IMR-90 (cell line): ENCODE measurements around the gene NOP9. TPM values are rescaled to one million over a fixed set of nuclear protein-coding genes. Genes with fewer than 3 reads are reported as not detected.

Source experiments
- ATAC-seq: fragments of 200-7000 bp; cut with Tn5 transposase; 2 replicates; pipeline ENCODE4 v1.9.1; 2020; ENCODE audit warnings: low read depth, mild to moderate bottlenecking, moderate library complexity
- BruUV-seq: library from RNA; stranded (reverse); fragments of 400-500 nt; replicated peaks from 2 replicates; lab custom pipeline; 2021; lab: Mats Ljungman, UMichigan
- CTCF ChIA-PET: fragments of 300-600 bp; formaldehyde crosslinking; extraction: SDS; loops from one replicate; lab custom pipeline; 2021; ENCODE audit warnings: antibody characterized with exemption; lab: Yijun Ruan, JAX
- POLR2A ChIA-PET: fragments of 300-600 bp; sonication (Branson Sonifier 250); formaldehyde crosslinking; loops from one replicate; lab custom pipeline; 2022; ENCODE audit warnings: antibody characterized with exemption; ENCODE audit not compliant: unreplicated experiment; lab: Charles Lee
- DNase-seq: peaks from one replicate; pipeline ENCODE4 v3.0.0; 2013
- H2AFZ ChIP-seq: replicated peaks from 2 replicates; pipeline ENCODE3; 2013; ENCODE audit warnings: low read length, mild to moderate bottlenecking; ENCODE audit not compliant: poor library complexity
- H2AK5ac ChIP-seq: 2 replicates; pipeline ENCODE4 v1.6.1; 2013; ENCODE audit warnings: low read depth, low read length, inconsistent platforms
- H2AK9ac ChIP-seq: replicated peaks from 2 replicates; pipeline ENCODE3; 2013; ENCODE audit warnings: mild to moderate bottlenecking, low read depth, low read length, moderate library complexity; ENCODE audit not compliant: poor library complexity
- H2BK120ac ChIP-seq: 2 replicates; pipeline ENCODE4 v1.6.1; 2013; ENCODE audit warnings: low read depth, low read length, inconsistent platforms
- H2BK15ac ChIP-seq: 3 replicates; pipeline ENCODE4 v1.6.1; 2013; ENCODE audit warnings: low read depth, low read length, inconsistent platforms
- H2BK20ac ChIP-seq: 2 replicates; pipeline ENCODE4 v1.6.1; 2013; ENCODE audit warnings: low read depth, mild to moderate bottlenecking, inconsistent platforms, low read length, moderate library complexity
- H2BK5ac ChIP-seq: 2 replicates; pipeline ENCODE4 v1.6.1; 2013; ENCODE audit warnings: mild to moderate bottlenecking, low read depth, low read length, inconsistent platforms; ENCODE audit not compliant: poor library complexity, severe bottlenecking
- H3K14ac ChIP-seq: replicated peaks from 2 replicates; pipeline ENCODE4 v1.6.1; 2013; ENCODE audit warnings: low read depth, low read length, inconsistent platforms
- H3K18ac ChIP-seq: 2 replicates; pipeline ENCODE4 v1.6.1; 2013; ENCODE audit warnings: low read depth, low read length, control low read depth
- H3K23ac ChIP-seq: 2 replicates; pipeline ENCODE4 v1.6.1; 2013; ENCODE audit warnings: low read depth, low read length, inconsistent platforms
- H3K27ac ChIP-seq: 2 replicates; pipeline ENCODE4 v1.5.1; 2013; ENCODE audit warnings: mild to moderate bottlenecking, control low read depth, low read length; ENCODE audit not compliant: insufficient read depth
- H3K27me3 ChIP-seq: 2 replicates; pipeline ENCODE4 v1.6.1; 2013; ENCODE audit warnings: low read length; ENCODE audit not compliant: control insufficient read depth, insufficient read depth
- H3K36me3 ChIP-seq: 2 replicates; pipeline ENCODE4 v1.6.1; 2013; ENCODE audit warnings: low read length, mixed read lengths; ENCODE audit not compliant: control insufficient read depth, insufficient read depth
- H3K4ac ChIP-seq: 2 replicates; pipeline ENCODE4 v1.6.1; 2013; ENCODE audit warnings: low read depth, low read length, inconsistent platforms
- H3K4me1 ChIP-seq: 2 replicates; pipeline ENCODE4 v1.6.1; 2013; ENCODE audit warnings: low read length, mixed read lengths; ENCODE audit not compliant: control insufficient read depth, insufficient read depth
- H3K4me2 ChIP-seq: 2 replicates; pipeline ENCODE4 v1.6.1; 2013; ENCODE audit warnings: low read depth, mild to moderate bottlenecking, control low read depth, low read length, moderate library complexity
- H3K4me3 ChIP-seq: 2 replicates; pipeline ENCODE4 v1.5.1; 2013; ENCODE audit warnings: low read depth, mild to moderate bottlenecking, control low read depth, low read length, moderate library complexity; ENCODE audit not compliant: insufficient read depth
- H3K56ac ChIP-seq: 2 replicates; pipeline ENCODE4 v1.6.1; 2013; ENCODE audit warnings: low read length, inconsistent platforms; ENCODE audit not compliant: insufficient read depth; ENCODE audit errors: extremely low read depth
- H3K79me1 ChIP-seq, 2 experiments: 2 replicates each; pipeline ENCODE4 v1.6.1; 2013; ENCODE audit warnings: low read length in 2 of 2, inconsistent platforms in 1 of 2, low read depth in 1 of 2
- H3K9ac ChIP-seq: 2 replicates; pipeline ENCODE4 v1.6.1; 2013; ENCODE audit warnings: low read depth, low read length, control low read depth
- H3K9me1 ChIP-seq: 2 replicates; pipeline ENCODE4 v1.6.1; 2013; ENCODE audit warnings: low read length, inconsistent platforms; ENCODE audit not compliant: insufficient read depth
- H3K9me3 ChIP-seq: 2 replicates; pipeline ENCODE4 v1.6.1; 2013; ENCODE audit warnings: low read length; ENCODE audit not compliant: control insufficient read depth, insufficient read depth
- H4K20me1 ChIP-seq: 2 replicates; pipeline ENCODE4 v1.6.1; 2013; ENCODE audit warnings: low read length, inconsistent platforms; ENCODE audit not compliant: insufficient read depth
- H4K5ac ChIP-seq: 2 replicates; pipeline ENCODE4 v1.6.1; 2013; ENCODE audit warnings: mild to moderate bottlenecking, low read depth, low read length, control low read depth
- H4K8ac ChIP-seq, 2 experiments: 2 replicates each; pipeline ENCODE4 v1.6.1; 2013; ENCODE audit warnings: low read depth in 2 of 2, low read length in 2 of 2, control low read depth in 1 of 2, inconsistent platforms in 1 of 2
- H4K91ac ChIP-seq: 2 replicates; pipeline ENCODE4 v1.6.1; 2013; ENCODE audit warnings: low read depth, low read length, inconsistent platforms; ENCODE audit not compliant: insufficient read depth
- BHLHE40 ChIP-seq: fragments of 150-350 bp; IDR thresholded peaks from 2 replicates; pipeline ENCODE4 v1.6.1; 2016; ENCODE audit warnings: mild to moderate bottlenecking, low read depth, low read length
- CEBPB ChIP-seq: IDR thresholded peaks from 2 replicates; pipeline ENCODE4 v1.6.1; 2012; ENCODE audit warnings: low read depth, low read length, improper control_type of control experiment
- CHD1 ChIP-seq: IDR thresholded peaks from 2 replicates; pipeline ENCODE4 v1.6.1; 2012; ENCODE audit warnings: low read depth, low read length, improper control_type of control experiment
- CTCF ChIP-seq: conservative IDR thresholded peaks from 2 replicates; pipeline ENCODE4 v1.5.1; 2012; ENCODE audit warnings: mild to moderate bottlenecking, low read depth, low read length, improper control_type of control experiment
- ELK1 ChIP-seq: fragments of 150-350 bp; IDR thresholded peaks from 2 replicates; pipeline ENCODE4 v1.6.1; 2016; ENCODE audit warnings: low read depth, mild to moderate bottlenecking, low read length, moderate library complexity, borderline replicate concordance
- FOS ChIP-seq: fragments of 150-350 bp; IDR thresholded peaks from 2 replicates; pipeline ENCODE4 v1.6.1; 2016; ENCODE audit warnings: low read depth, low read length
- NFE2L2 ChIP-seq: fragments of 150-350 bp; IDR thresholded peaks from 2 replicates; pipeline ENCODE4 v1.6.1; 2016; ENCODE audit warnings: low read depth, mild to moderate bottlenecking, low read length
- POLR2A ChIP-seq: IDR thresholded peaks from 2 replicates; pipeline ENCODE4 v1.6.1; 2012; ENCODE audit warnings: mild to moderate bottlenecking, low read depth, low read length
- RCOR1 ChIP-seq: IDR thresholded peaks from 2 replicates; pipeline ENCODE4 v1.6.1; 2012; ENCODE audit warnings: mild to moderate bottlenecking, low read length, improper control_type of control experiment; ENCODE audit not compliant: insufficient replicate concordance
- RFX5 ChIP-seq: IDR thresholded peaks from 2 replicates; pipeline ENCODE4 v1.8.0; 2012; ENCODE audit warnings: low read depth, mild to moderate bottlenecking, low read length, moderate library complexity
- SMC3 ChIP-seq: fragments of 150-350 bp; IDR thresholded peaks from 2 replicates; pipeline ENCODE4 v1.6.1; 2016; ENCODE audit warnings: low read depth, mild to moderate bottlenecking, antibody characterized with exemption, low read length, moderate library complexity
- WGBS, 2 experiments: methylation state at CpG; one replicate each; pipeline versions ENCODE4 v1.1.5 to v1.1.7; 2013; ENCODE audit warnings: missing lambda C conversion rate in 2 of 2; ENCODE audit not compliant: insufficient read length in 1 of 2; ENCODE audit errors: extremely low coverage in 2 of 2; 5-methylcytosine and 5-hydroxymethylcytosine counted together
- dilution Hi-C: fragments of 300-500 bp; cut with HindIII; formaldehyde crosslinking; loops from one replicate; pipeline ENCODE4 v1.14.3; 2018; ENCODE audit warnings: low sequenced_read_pairs; ENCODE audit not compliant: unreplicated experiment
- in situ Hi-C: fragments of 300-500 bp; cut with MboI; formaldehyde crosslinking; loops from 3 replicates; pipeline ENCODE4 v1.14.3; 2019; ENCODE audit warnings: low sequenced_read_pairs, inconsistent platforms, mixed read lengths
- intact Hi-C: fragments of 100-400 bp; cut with micrococcal nuclease; formaldehyde crosslinking; loops from 2 replicates; pipeline ENCODE4 v1.10.0; 2022
- polyA plus RNA-seq, 3 experiments: library from polyadenylated mRNA; depleted of rRNA; stranded (reverse); fragments of >200 nt; gene quantifications; 2 replicates each; pipeline ENCODE4 v1.2.3, GENCODE V29; 2012; ENCODE audit warnings: low replicate concordance in 1 of 3
- total RNA-seq: library from RNA; depleted of rRNA; stranded (reverse); fragments of >200 nt; gene quantifications from 2 replicates; pipeline ENCODE4 v1.2.3, GENCODE V29; 2012
- TF ChIP-seq, protein P1 (sequence below): fragments of 150-350 bp; IDR thresholded peaks from 2 replicates; pipeline ENCODE4 v1.6.1; 2017; ENCODE audit warnings: mild to moderate bottlenecking, antibody characterized with exemption, low read length, low read depth

NOP9 gene
- total and polyA plus RNA-seq, 2 of the 4 experiments (the other 2 are of a cell fraction), result 11.8 to 25.8 TPM

DNA sequence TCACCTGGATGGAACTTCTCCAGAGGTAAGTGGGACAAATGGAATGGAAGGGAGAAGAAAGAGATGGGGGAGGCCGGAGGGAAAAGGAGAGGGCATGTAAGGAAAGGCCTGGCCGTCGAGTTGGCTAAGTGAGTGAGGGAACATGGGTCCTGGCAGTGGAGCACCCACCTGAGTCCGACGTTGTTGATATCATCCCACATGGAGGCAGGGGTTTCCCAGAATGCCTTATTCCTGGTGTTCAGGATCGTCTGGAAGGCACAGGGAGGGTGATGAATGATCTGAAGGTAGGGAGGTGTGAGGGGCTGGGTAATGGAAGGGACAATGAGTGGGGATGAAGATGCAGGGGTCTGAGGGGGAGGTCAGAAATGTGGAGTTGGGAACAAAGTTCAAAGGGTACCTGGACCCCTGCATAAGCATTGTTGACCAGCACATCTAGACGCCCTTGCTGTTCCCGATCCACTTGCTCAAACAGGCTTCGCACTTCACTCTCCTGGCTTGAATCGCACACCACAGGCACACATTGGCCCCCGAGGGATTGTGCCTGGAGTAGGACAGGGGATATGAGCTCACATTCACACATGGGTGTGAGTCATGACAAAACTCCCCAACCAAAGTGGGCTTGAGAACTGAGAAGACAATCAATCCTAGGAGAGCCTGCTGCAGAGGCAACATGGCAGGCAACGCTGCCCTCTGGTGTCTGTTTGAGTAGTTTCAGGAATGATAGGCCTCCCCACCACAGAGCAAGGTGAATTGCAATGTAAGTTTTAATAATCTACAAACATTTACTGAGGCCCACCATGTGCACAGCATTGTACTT, 3.1 kb upstream of the NOP9 start:
- peaks cover 9% of the 10 kb centered on the region for H3K4me1 ChIP-seq
- H2BK20ac ChIP-seq, result peak overlapping the region; percentile 8; the same call in 1 of the 2 replicates
- no peak overlapping the region for H3K4me2 ChIP-seq
- H4K5ac ChIP-seq, result peak overlapping the region; percentile 19; the same call in 1 of the 2 replicates
- BruUV-seq, result no TSS peak
- H3K27me3 ChIP-seq, result no peaks in the 10 kb centered on the region
- ChIA-PET CTCF (interaction anchor here (0.8 to 3.0 kb wide), 7 partner anchors 10 to 181 kb away, joined by 3 to 23 read pairs (median 4); partner anchors contain the start of genes CIDEB, LTB4R2 and TINF2), POLR2A (interaction anchor here (1.9 kb wide), 1 partner anchor 54 kb away, joined by 6 read pairs; the partner anchor contains the start of gene TINF2)
- 0 out of 2 replicates have a peak overlapping the region, but pooled peaks have one; percentile 13 for H3K27ac ChIP-seq
- 0 out of 2 replicates have a peak overlapping the region, but pooled peaks have one; percentile 16 for H3K14ac ChIP-seq
- H3K4ac ChIP-seq, result peak overlapping the region; percentile 64
- H3K9me3 ChIP-seq, result no peaks in the 10 kb centered on the region
- 71% methylated on average over 4 of the region's 12 CpGs; no CpG with 5 or more reads in 1 of the 2 experiments for WGBS, 2 experiments
- H3K36me3 ChIP-seq, result peaks cover 13% of the 10 kb centered on the region
- H2BK120ac ChIP-seq, result peak overlapping the region; percentile 8; the same call in 1 of the 2 replicates
- intact Hi-C loops (loop anchor here (1.0 to 10.0 kb wide), 7 partner anchors 25 to 312 kb away; partner anchors contain the start of genes DHRS4L2, MDP1, PSME2 and RABGGTA), in situ Hi-C loops (loop anchor here (5.0 kb wide), 1 partner anchor 54 kb away; the partner anchor contains the start of gene TINF2), dilution Hi-C loops (no loop called here)
- H3K23ac ChIP-seq, result no peak overlapping the region
- peak overlapping the region in 1 of 2 experiments; percentile 20; a peak in 3 of 4 replicates for H4K8ac ChIP-seq
- H2AFZ ChIP-seq, result peak overlapping the region; percentile 73
- H3K4me3 ChIP-seq, result no peak overlapping the region
- peaks cover 17 to 44% of the 10 kb centered on the region in 2 experiments for H3K79me1 ChIP-seq
- H2AK5ac ChIP-seq, result peak overlapping the region; percentile 67; the same call in 1 of the 2 replicates
- no peak overlapping the region for H3K56ac ChIP-seq
- H3K18ac ChIP-seq, result no peak overlapping the region
- ATAC-seq, result peak; percentile 74
- H3K9ac ChIP-seq, result no peak overlapping the region
- peak overlapping the region; percentile 59 for H2AK9ac ChIP-seq
- H3K9me1 ChIP-seq, result no peaks in the 10 kb centered on the region
- H4K91ac ChIP-seq, result 0 out of 2 replicates have a peak overlapping the region, but pooled peaks have one; percentile 34
- H2BK15ac ChIP-seq, result peak overlapping the region; percentile 16; the same call in 1 of the 3 replicates
- peak overlapping the region; percentile 11 for H2BK5ac ChIP-seq
- no peaks in the 10 kb centered on the region for H4K20me1 ChIP-seq
- DNase-seq, result peak; percentile 97
- peak; percentile 67; the same call in 1 of the 2 replicates for TF ChIP-seq BHLHE40
- TF ChIP-seq SMC3, result peak; percentile 94
- peak; percentile 90 for TF ChIP-seq CTCF
- TF ChIP-seq CEBPB, result no peak; the same call in 1 of the 2 replicates
- TF ChIP-seq, protein P1, sequence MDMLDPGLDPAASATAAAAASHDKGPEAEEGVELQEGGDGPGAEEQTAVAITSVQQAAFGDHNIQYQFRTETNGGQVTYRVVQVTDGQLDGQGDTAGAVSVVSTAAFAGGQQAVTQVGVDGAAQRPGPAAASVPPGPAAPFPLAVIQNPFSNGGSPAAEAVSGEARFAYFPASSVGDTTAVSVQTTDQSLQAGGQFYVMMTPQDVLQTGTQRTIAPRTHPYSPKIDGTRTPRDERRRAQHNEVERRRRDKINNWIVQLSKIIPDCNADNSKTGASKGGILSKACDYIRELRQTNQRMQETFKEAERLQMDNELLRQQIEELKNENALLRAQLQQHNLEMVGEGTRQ, result peak; percentile 49; the same call in 1 of the 2 replicates
- peak; percentile 56; the same call in 1 of the 2 replicates for TF ChIP-seq POLR2A
- TF ChIP-seq FOS, result peak; percentile 65; the same call in 1 of the 2 replicates
- TF ChIP-seq ELK1, result no peak
- TF ChIP-seq CHD1, result no peak
- no peak for TF ChIP-seq RFX5
- no peak for TF ChIP-seq RCOR1
- no peak for TF ChIP-seq NFE2L2
